ENCODE data around the gene PDLIM3. TPM values are rescaled to one million over a fixed set of nuclear protein-coding genes. Genes with fewer than 3 reads are reported as not detected.
"Not testable (repeated sequence)": the region's sequence is repeated elsewhere in the genome, so short reads cannot be mapped to it uniquely, and the experiment has no call there.

The PDLIM3 gene
- total RNA-seq, 1 donor from 2014 or later, result 113 TPM

DNA sequence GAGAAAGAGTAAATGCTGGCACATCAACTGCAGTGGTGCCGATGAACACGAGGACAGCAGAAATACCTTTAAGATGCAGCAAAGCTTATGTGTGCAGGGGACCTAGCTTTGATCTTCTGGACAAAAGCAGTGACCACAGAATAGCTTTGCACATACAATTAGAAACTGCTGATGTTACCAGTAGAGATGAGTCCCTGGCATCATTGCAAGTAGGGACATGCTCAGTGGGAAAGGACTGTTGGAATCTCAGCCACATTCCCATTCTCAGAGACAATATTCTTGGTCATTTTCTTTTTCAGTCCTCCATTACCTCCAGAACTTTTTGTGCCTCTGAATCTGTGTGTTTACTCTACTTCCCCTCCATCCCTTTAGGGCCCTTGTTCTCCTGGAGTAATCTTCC, 16.9 kb upstream of the PDLIM3 start:
- DNase-seq, result no peak

DNA sequence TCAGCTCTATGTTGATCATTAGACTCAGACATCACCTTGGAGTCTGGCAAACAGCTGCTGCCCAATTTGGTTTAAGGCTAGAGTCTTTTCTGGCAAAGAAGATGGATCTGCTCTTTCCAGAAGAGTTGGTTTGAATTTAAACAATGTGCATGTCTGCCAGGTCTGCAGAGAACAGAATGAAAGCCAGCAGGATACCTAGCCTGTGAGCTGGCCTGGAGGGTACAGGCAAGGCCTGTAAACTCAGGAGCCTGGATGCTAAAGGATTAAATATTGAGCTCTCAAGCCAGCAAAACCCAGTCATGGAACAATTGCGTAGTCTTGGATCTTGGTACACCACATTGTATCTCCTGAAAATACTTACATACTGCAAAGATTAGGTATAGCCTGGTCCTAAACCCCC, 15.6 kb upstream of the PDLIM3 start:
- DNase-seq, result no peak

- DNase-seq, result no peak
Measured at GRCh38 chr4:185549095-185549639, 13.9 kb upstream of the PDLIM3 start.

DNA sequence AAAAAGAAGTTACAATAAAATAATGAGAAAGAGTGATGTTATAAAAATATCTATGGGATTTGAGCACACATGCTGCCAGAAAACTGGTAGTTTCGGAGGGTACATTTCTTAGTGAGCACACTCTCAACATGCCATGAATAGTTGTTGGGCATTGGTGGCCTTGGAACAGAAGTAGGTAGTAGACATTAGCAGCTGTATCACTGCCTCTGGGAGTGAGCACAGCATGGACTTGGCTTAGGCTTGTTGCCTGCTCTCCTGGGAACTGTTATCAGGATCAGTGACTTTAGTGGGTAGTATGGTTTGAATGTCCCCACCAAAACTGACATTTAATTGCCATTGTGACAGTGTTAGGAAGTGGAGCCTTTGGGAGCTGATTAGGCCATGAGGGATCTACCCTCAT, 13.3 kb upstream of the PDLIM3 start:
- no peak for DNase-seq

GRCh38 chr4:185546335-185546734, 11.0 kb upstream of the PDLIM3 start:
- no peak for DNase-seq

DNA sequence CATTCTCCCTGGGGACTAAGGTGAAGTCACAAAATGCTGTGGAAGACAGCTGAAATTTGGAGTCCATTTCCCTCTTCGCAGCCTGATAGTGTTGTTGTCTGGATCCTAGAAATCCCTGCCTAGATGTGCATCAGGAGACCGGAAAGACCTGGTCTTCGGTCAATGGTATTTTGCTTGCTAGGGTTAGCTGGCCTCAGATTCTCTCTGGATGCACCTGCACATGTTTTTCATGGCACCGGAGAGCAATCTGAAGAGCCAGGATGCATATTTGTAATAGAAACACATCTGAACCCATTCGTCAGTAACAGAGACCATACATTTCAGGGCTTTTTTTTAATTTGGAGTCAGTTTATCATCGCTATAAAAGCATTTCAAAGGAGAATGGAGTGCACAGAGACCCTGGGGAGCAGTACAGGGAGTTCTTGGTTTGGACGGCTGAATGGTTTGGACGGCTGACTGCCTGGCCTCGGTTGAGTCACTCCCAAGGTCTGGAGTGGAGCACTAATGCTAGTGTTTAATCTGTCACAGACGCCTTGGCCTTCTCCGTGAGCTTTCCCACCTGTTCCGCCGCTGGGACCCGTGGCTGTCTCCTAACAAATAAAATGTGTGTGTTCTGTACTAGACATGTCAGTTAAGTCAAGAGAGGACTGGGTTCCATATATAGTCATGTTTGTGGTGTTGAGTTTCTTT, 7.5 kb upstream of the PDLIM3 start:
- peak; percentile 42 for DNase-seq

GRCh38 chr4:185541251-185541727, 6.0 kb upstream of the PDLIM3 start:
- DNase-seq, result peak; percentile 89

- peak; percentile 43 for DNase-seq
Measured at GRCh38 chr4:185540487-185541120, 5.3 kb upstream of the PDLIM3 start.

- DNase-seq, result no peak
Measured at GRCh38 chr4:185540040-185540439, 4.7 kb upstream of the PDLIM3 start.

DNA sequence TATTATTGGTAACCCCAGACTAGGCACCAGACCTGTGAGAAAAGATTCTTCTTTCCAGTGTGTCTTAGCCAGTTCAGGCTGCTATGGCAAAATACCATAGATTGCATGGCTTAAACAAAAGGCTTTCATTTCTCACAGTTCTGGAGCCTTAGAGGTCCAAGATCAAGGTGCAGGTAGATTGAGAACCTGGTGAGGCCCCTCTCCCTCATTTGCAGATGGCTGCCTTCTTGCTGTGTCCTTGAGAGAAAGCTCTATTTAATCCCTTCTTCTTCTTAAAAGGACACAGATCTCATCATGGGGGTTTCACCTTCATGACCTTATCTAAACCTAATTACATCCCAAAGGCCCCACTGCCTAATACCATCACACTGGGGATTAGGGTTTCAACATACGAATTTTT, 3.5 kb upstream of the PDLIM3 start:
- DNase-seq, result no peak

DNA sequence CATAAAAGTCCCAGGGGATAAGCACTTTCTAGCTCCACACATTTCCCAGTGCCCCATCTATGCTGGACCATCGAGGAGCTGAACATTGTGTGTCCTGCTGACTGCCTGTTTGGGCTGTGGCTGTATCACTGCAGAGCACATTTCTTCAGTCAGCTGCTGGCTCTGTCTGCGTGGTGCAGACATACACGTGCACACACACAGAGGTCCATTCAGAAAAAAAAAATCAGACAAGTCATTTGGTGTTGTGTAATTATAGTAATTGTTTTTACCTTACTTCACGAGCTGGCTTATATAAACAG, 1.1 kb upstream of the PDLIM3 start:
- DNase-seq, result peak; percentile 35

- peak; percentile 7 for DNase-seq
Measured at GRCh38 chr4:185535612-185536410, 504 bp upstream of the PDLIM3 start.

DNA sequence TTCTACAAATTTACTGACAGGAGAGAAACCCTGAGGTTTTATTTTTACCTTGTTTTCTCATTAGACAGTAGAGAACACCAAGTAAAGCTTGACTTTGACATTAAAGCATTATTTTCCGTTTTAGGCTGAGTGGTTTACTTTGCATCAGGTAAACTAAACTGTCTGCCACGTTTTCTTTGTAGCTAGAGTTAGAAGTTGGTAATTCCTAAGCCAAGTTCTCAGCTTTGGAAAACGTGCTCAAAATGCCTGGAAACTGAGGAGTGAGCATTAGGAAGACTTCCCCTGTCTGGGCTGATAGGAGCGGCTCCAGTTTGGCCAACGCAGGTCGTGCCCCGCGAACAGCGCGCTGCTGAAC, 819 bp downstream of the PDLIM3 start:
- peak; percentile 58 for DNase-seq

DNA sequence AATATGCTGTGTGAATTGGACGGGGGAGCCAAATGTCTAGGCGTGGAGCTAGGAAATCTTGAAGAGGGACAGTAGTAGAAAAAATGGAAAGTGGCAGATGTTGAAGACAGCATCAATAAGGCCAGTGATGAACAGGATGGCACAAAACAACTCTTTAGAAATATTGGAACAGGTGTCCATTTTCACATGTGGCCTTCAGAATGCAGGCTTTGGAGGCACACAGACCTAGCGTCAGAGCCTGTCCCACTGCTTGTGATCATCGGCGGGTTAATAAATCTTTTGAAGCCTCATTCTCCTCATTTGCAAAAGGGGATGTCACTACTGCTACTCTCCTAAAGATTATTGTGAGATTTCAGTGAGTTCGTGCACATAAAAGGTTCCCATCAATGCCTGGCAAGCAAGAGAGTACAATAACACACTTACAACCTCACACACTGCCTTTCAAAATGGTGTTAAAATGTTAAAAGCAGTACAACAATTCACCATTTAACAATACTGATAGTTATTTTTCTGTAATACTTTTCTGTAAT, 2.4 kb downstream of the PDLIM3 start:
- no peak for DNase-seq

DNA sequence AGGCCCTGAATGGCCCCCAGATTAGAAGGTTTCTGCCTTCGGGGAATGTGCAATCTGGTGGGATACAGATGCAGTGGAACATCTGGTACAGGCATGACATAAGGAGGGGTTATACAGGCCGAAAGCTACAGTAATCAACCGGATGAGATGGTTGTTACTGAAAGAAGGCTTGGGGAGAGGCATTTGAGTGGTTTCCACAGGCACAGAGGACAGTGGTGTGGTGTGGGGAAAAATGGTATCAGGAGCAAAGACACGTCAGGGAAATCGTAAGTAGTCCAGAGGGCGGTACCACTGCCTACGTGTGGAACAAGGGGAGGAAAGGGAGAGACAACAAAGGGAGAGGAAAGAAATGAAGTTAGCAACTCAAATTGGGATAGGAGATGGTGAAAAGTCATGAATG, 3.0 kb downstream of the PDLIM3 start:
- no peak for DNase-seq

DNA sequence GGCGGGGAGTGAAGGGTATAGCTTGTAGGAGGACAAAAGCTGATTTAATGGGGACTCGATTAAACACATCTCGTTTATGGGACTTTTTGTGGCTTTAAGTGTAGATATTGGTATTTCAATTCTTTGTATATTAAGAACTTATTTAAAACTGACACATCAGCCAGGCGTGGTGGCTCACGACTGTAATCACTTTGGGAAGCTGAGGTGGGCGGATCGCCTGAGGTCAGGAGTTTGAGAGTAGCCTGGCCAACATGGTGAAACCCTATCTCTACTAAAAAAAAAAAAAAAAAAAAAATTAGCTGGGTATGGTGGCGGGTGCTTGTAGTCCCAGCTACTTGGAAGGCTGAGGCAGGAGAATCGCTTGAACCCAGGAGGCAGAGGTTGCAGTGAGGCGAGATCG, 3.7 kb downstream of the PDLIM3 start:
- not testable (repeated sequence) for DNase-seq

DNA sequence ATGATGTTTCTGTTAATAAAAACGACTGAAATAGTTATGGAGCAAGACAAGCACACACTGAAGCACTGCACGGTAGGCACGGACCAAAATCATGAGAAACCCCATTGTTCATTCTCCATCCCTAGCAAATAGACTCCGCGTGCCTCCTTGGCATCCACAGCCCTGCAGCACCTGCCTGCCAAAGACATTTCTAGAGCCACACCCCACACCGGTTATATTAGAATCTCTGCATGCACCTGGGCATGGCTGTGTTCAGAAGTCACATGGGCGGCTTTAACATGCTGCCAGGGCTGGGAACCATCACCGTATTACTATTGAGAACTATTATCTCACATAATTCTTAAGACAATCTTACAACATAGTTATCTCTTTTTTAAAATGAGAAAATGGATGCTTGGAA, 5.9 kb downstream of the PDLIM3 start:
- DNase-seq, result no peak

DNA sequence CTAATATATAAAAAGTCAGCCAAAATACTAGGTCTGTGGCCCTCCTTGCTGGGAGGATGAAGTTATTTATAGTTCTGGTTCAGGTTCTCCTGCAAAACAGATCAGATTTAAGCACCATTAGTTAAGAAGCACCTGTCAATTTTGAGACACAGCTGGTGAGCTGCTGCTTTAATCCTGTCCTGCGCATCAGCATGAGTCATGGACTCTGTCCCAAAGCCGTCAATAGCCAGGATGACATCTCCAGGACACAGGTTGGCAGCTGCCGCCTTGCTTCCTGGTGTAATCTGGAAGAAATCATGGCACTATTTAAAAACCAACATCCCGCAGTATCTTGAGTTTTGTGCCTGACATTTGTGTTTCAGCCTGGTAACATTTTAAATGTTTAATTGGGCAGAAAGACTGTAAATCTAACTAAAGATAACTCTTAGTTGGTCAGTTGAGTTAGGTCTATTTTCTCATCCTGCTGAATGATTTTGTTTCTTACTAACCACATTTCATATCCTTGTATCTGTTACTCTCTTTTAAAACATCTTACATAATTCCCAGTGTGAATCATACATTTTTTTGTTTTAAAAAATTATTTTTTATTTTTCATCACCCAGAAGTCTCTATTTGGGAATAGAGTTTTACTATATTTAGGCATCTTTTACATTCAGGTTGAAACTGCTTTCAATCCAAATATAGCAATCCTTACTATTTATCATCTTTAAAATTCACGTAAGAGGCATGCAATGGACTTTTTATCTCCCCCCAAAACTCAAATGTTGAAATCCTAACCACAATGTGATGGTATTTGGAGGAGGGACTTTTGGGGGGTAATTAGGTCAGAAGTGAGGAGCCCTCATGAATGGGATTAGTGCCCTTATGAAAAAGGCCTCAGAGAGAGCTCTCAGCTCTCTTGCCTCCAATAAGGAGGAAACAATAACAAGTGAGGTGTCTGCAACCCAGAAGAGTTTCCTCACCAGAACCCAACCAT, 10.1 kb downstream of the PDLIM3 start:
- peak; percentile 36 for DNase-seq

- no peak for DNase-seq
Measured at GRCh38 chr4:185523862-185524261, 11.4 kb downstream of the PDLIM3 start.

DNA sequence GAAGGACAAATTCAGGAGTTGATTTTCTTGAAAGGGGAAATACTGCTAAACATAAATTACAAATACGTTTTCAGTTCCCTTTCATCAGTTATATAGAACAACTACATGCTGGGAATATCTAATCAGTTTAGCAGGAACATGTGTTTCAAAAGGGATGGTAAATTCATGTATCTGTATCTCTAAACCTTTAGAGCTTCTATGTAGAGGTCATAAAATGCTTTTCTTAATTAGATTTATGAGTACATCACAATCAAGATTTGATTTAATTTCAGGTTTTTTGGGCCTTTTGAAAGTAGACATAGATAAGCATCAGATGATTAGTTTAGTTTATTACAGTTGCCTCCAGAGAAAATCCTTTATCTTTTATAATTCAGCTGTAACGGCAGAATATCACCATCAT, 12.9 kb downstream of the PDLIM3 start:
- no peak for DNase-seq

GRCh38 chr4:185520119-185520518, 15.2 kb downstream of the PDLIM3 start:
- peak; percentile 77 for DNase-seq

- DNase-seq, result peak; percentile 29
Measured at GRCh38 chr4:185518494-185518893, 16.8 kb downstream of the PDLIM3 start.

All from dermis blood vessel endothelial cell (primary cell).